Activated CD4-positive, CD25-positive, alpha-beta regulatory T cell (primary cell): ENCODE results near the gene BRMS1.
A peak's percentile ranks its signal among the peaks of the same experiment; 100 is the strongest.
"Not testable (repeated sequence)": the region's sequence is repeated elsewhere in the genome, so short reads cannot be mapped to it uniquely, and the experiment has no call there.

Source experiments
- DNase-seq, 4 experiments: peaks; one replicate each; lab custom pipeline; 2025; lab: John Stamatoyannopoulos, UW

The BRMS1 gene

GRCh38 chr11:66363187-66363601, 18.3 kb upstream of the BRMS1 start:
- DNase-seq, result no peak

GRCh38 chr11:66362481-66363147, 17.7 kb upstream of the BRMS1 start:
- DNase-seq, result no peak

- no peak for DNase-seq
Measured at GRCh38 chr11:66361502-66361941, 16.6 kb upstream of the BRMS1 start.

- DNase-seq, result no peak
Measured at GRCh38 chr11:66360406-66361073, 15.6 kb upstream of the BRMS1 start.

GRCh38 chr11:66359662-66360087, 14.8 kb upstream of the BRMS1 start:
- no peak for DNase-seq

- not testable (repeated sequence) for DNase-seq
Measured at GRCh38 chr11:66350560-66351235, 5.8 kb upstream of the BRMS1 start.

GRCh38 chr11:66349084-66349386, 4.1 kb upstream of the BRMS1 start:
- no peak for DNase-seq

- DNase-seq, result peak; percentile 45 to 75 (median 59)
Measured at GRCh38 chr11:66347425-66348276, 2.7 kb upstream of the BRMS1 start, which contains the start of gene B4GAT1. Gene B4GAT1 (minus strand): TSS chr11:66347629. CDS start chr11:66347545, 84 bp downstream.

- no peak for DNase-seq
Measured at GRCh38 chr11:66346476-66347424, 1.8 kb upstream of the BRMS1 start.

- no peak for DNase-seq
Measured at GRCh38 chr11:66345316-66345649, 379 bp upstream of the BRMS1 start.

- DNase-seq, result no peak
Measured at GRCh38 chr11:66343176-66343575, 1.7 kb downstream of the BRMS1 start.

- DNase-seq, result no peak
Measured at GRCh38 chr11:66341502-66342126, 3.3 kb downstream of the BRMS1 start.

- no peak for DNase-seq
Measured at GRCh38 chr11:66340596-66341501, 4.1 kb downstream of the BRMS1 start.

- DNase-seq, result no peak
Measured at GRCh38 chr11:66339686-66340483, 5.0 kb downstream of the BRMS1 start.

GRCh38 chr11:66339162-66339675, 5.7 kb downstream of the BRMS1 start:
- no peak for DNase-seq

GRCh38 chr11:66338276-66339161, 6.4 kb downstream of the BRMS1 start:
- no peak for DNase-seq

GRCh38 chr11:66337103-66337899, 7.6 kb downstream of the BRMS1 start:
- DNase-seq, result no peak
